K562 (cell line): ENCODE data around the gene PACS1. TPM values are rescaled to one million over a fixed set of nuclear protein-coding genes. Genes with fewer than 3 reads are reported as not detected.

Experiments
- CBFA2T2 ChIP-seq: fragments of 450-650 bp; conservative IDR thresholded peaks from 2 replicates; pipeline ENCODE4 v1.6.1; 2017; ENCODE audit warnings: mild to moderate bottlenecking
- CBX3 ChIP-seq, 2 experiments: IDR thresholded peaks; 1 replicate in 1 of 2; 2 replicates in 1 of 2; pipeline ENCODE4 v1.6.1; 2012; ENCODE audit warnings: inconsistent platforms in 2 of 2, low read length in 2 of 2, borderline replicate concordance in 1 of 2, control low read depth in 1 of 2
- CCNT2 ChIP-seq: IDR thresholded peaks from 2 replicates; pipeline ENCODE4 v1.6.1; 2011; ENCODE audit warnings: borderline replicate concordance, low read depth, mild to moderate bottlenecking, moderate library complexity, mixed read lengths, low read length; ENCODE audit not compliant: insufficient read length; ENCODE audit errors: extremely low read depth
- EP300 ChIP-seq: IDR thresholded peaks from 2 replicates; pipeline ENCODE4 v1.6.1; 2012; ENCODE audit warnings: low read length, improper control_type of control experiment
- MCM3 ChIP-seq: fragments of 450-650 bp; IDR thresholded peaks from 2 replicates; pipeline ENCODE4 v1.6.1; 2016
- NFIC ChIP-seq: fragments of 450-650 bp; IDR thresholded peaks from 2 replicates; pipeline ENCODE4 v1.6.1; 2017; ENCODE audit warnings: mild to moderate bottlenecking, inconsistent platforms
- PHB ChIP-seq: fragments of 250-450 bp; sonication (Bioruptor Pico); IDR thresholded peaks from 2 replicates; pipeline ENCODE4 v1.5.0; 2021
- RBM34 ChIP-seq: fragments of 200-400 bp; formaldehyde crosslinking; IDR thresholded peaks from 2 replicates; pipeline ENCODE4 v1.6.1; 2018; ENCODE audit warnings: low read length, borderline replicate concordance; ENCODE audit not compliant: insufficient read depth
- SAP30 ChIP-seq: fragments of 200-600 bp; sonication (generic); IDR thresholded peaks from 2 replicates; pipeline ENCODE4 v1.6.1; 2012; ENCODE audit warnings: borderline replicate concordance, low read depth, mild to moderate bottlenecking, moderate library complexity, low read length, control low read depth, inconsistent platforms; ENCODE audit not compliant: insufficient read depth, poor library complexity, severe bottlenecking
- ZBTB17 ChIP-seq: fragments of 450-650 bp; formaldehyde crosslinking; IDR thresholded peaks from 2 replicates; pipeline ENCODE4 v1.4.0; 2020; ENCODE audit warnings: mild to moderate bottlenecking
- ZNF316 ChIP-seq: fragments of 450-650 bp; IDR thresholded peaks from 2 replicates; pipeline ENCODE4 v1.6.1; 2016
- ZNF354B ChIP-seq: fragments of 250-450 bp; sonication (Bioruptor Pico); IDR thresholded peaks from 2 replicates; pipeline ENCODE4 v1.4.0; 2020
- ZNF592 ChIP-seq: fragments of 450-650 bp; IDR thresholded peaks from 2 replicates; pipeline ENCODE4 v1.6.1; 2017; ENCODE audit warnings: antibody characterized with exemption, mild to moderate bottlenecking
- polyA plus RNA-seq, 8 experiments: library from polyadenylated mRNA; depleted of rRNA in 4 of 8; stranded (reverse) in 5 of 8; unstranded in 3 of 8; fragments of >200 nt; fragmentation: Nextera tagmentation in 2 of 8; fragmentation: Illumina TruSeq in 1 of 8; extraction: Ambion mirVana in 2 of 8; extraction: Trizol in 1 of 8; gene quantifications; 2 replicates each; pipeline versions ENCODE4 v1.2.1 to v1.2.3, GENCODE V29; 2011 to 2014; ENCODE audit warnings: inconsistent platforms in 1 of 8, missing spikeins in 1 of 8
- total RNA-seq, 7 experiments: library from RNA; depleted of rRNA in 6 of 7; stranded (reverse); fragments of >200 nt in 6 of 7; fragmentation: Illumina TruSeq in 2 of 7; extraction: Trizol in 2 of 7; gene quantifications; 2 replicates each; pipeline versions ENCODE4 v1.2.1 to v1.2.3, GENCODE V29; 2011 to 2021; ENCODE audit warnings: low replicate concordance in 1 of 7
- TF ChIP-seq, protein P1 (sequence below): fragments of 250-450 bp; sonication (Bioruptor Pico); IDR thresholded peaks from 2 replicates; pipeline ENCODE4 v1.4.0; 2020
- TF ChIP-seq, protein P2 (sequence below): sonication (generic); formaldehyde crosslinking; IDR thresholded peaks from 2 replicates; pipeline ENCODE4 v1.8.0; 2023; ENCODE audit warnings: mild to moderate bottlenecking, missing genetic modification reagents

Gene PACS1
- total and polyA plus RNA-seq, 9 of the 15 experiments (the other 6 are each of a cell fraction or from before 2014, with no cell fraction given): 0.34 to 28.1 (median 8.5) TPM

GRCh38 chr11:66221726-66222236 is 151.7 kb downstream of the PACS1 start (continued):
- TF ChIP-seq SAP30 (no peak), ZNF592 (no peak), CBFA2T2 (no peak), ZNF354B (no peak), EP300 (no peak), ZBTB17 (CRISPR knock-in tag) (no peak), CBX3 (IDR thresholded peaks at IDR 0.05; ENCODE audit: borderline replicate concordance in 1 of 2, low read length in 2 of 2) (no peak), CCNT2 (no peak), PHB (CRISPR knock-in tag) (no peak), ZNF316 (no peak), RBM34 (no peak), NFIC (no peak), MCM3 (no peak)
- TF ChIP-seq, protein P1, sequence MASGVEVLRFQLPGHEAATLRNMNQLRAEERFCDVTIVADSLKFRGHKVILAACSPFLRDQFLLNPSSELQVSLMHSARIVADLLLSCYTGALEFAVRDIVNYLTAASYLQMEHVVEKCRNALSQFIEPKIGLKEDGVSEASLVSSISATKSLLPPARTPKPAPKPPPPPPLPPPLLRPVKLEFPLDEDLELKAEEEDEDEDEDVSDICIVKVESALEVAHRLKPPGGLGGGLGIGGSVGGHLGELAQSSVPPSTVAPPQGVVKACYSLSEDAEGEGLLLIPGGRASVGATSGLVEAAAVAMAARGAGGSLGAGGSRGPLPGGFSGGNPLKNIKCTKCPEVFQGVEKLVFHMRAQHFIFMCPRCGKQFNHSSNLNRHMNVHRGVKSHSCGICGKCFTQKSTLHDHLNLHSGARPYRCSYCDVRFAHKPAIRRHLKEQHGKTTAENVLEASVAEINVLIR: no peak
- TF ChIP-seq, protein P2, sequence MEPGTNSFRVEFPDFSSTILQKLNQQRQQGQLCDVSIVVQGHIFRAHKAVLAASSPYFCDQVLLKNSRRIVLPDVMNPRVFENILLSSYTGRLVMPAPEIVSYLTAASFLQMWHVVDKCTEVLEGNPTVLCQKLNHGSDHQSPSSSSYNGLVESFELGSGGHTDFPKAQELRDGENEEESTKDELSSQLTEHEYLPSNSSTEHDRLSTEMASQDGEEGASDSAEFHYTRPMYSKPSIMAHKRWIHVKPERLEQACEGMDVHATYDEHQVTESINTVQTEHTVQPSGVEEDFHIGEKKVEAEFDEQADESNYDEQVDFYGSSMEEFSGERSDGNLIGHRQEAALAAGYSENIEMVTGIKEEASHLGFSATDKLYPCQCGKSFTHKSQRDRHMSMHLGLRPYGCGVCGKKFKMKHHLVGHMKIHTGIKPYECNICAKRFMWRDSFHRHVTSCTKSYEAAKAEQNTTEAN (CRISPR knock-in tag): no peak
